Mucosa of rectum (tissue), 2 donors: Measurements from ENCODE around the gene CHD5.

ENCODE experiments used
- H3K27ac ChIP-seq, 2 donors: one replicate each; pipeline ENCODE4 v1.7.0; 2013; ENCODE audit warnings: inconsistent platforms in 2 of 2, low read depth in 2 of 2, low read length in 2 of 2
- H3K27me3 ChIP-seq, 2 donors: one replicate each; pipeline ENCODE4 v1.7.0; 2013; ENCODE audit warnings: low read length in 2 of 2; ENCODE audit not compliant: control insufficient read depth in 2 of 2, insufficient read depth in 2 of 2
- H3K36me3 ChIP-seq, 2 donors: one replicate each; pipeline ENCODE4 v1.7.0; 2013; ENCODE audit warnings: low read length in 2 of 2; ENCODE audit not compliant: control insufficient read depth in 2 of 2, insufficient read depth in 2 of 2
- H3K4me1 ChIP-seq, 2 donors: one replicate each; pipeline ENCODE4 v1.7.0; 2013; ENCODE audit warnings: low read length in 2 of 2, mild to moderate bottlenecking in 1 of 2; ENCODE audit not compliant: control insufficient read depth in 2 of 2, insufficient read depth in 2 of 2
- H3K4me3 ChIP-seq, 2 donors: one replicate each; pipeline ENCODE4 v1.7.0; 2013; ENCODE audit warnings: low read length in 2 of 2
- H3K9ac ChIP-seq, 2 donors: one replicate each; pipeline ENCODE4 v1.7.0; 2013; ENCODE audit warnings: low read length in 2 of 2, low read depth in 1 of 2, mild to moderate bottlenecking in 1 of 2
- H3K9me3 ChIP-seq, 2 donors: one replicate each; pipeline ENCODE4 v1.7.0; 2013; ENCODE audit warnings: low read length in 2 of 2; ENCODE audit not compliant: control insufficient read depth in 2 of 2
- donor health status: healthy.
- donor health status: Normal muscosa, but diverticular disease.

The CHD5 gene

DNA sequence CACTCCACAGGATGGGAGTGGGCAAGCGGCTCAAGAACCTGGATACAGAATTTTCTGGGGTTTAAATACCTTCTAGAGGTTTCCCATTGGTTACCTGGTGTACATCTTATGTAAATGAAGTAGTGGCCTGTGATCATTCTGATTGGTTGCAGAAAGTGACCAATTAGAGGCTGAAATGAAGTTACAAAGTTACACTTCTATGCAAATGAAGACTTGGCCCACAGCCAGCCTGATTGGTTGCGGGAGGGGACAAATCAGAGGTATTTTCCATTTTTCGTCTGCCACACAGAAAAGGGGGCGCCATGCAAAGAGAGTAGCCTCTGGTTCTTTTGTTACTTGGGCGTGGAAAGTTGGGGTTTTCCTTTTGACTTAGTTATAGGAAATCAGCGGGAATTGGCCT is 125.5 kb downstream of the CHD5 start:
- no peaks in the 10 kb centered on the region for H3K36me3 ChIP-seq
- no peak overlapping the region for H3K9ac ChIP-seq
- no peak overlapping the region for H3K27ac ChIP-seq
- peaks cover 3 to 14% of the 10 kb centered on the region in 2 donors for H3K4me1 ChIP-seq
- H3K9me3 ChIP-seq = no peaks in the 10 kb centered on the region
- H3K4me3 ChIP-seq = no peak overlapping the region
- H3K27me3 ChIP-seq = no peaks in the 10 kb centered on the region

- no peak overlapping the region for H3K27ac ChIP-seq
- H3K36me3 ChIP-seq = no peaks in the 10 kb centered on the region
- H3K9ac ChIP-seq = no peak overlapping the region
- peaks cover under 1 to 17% of the 10 kb centered on the region in 2 donors for H3K4me1 ChIP-seq
- no peaks in the 10 kb centered on the region for H3K27me3 ChIP-seq
- H3K9me3 ChIP-seq = no peaks in the 10 kb centered on the region
- no peak overlapping the region for H3K4me3 ChIP-seq
Measured at GRCh38 chr1:6053206-6053546, 126.9 kb downstream of the CHD5 start.

GRCh38 chr1:6052543-6053205 is 127.4 kb downstream of the CHD5 start:
- H3K9ac ChIP-seq = no peak overlapping the region
- H3K36me3 ChIP-seq = no peaks in the 10 kb centered on the region
- no peak overlapping the region for H3K4me3 ChIP-seq
- H3K9me3 ChIP-seq = no peaks in the 10 kb centered on the region
- H3K27me3 ChIP-seq = no peaks in the 10 kb centered on the region
- no peak overlapping the region for H3K27ac ChIP-seq
- peaks cover 0 to 17% of the 10 kb centered on the region in 2 donors for H3K4me1 ChIP-seq
